HG02840 (cell line): Measurements from ENCODE around the gene PNMT.

Experiments used
- ATAC-seq: cut with Tn5 transposase; IDR thresholded peaks from one replicate; pipeline ENCODE4 v1.9.1; 2021; ENCODE audit warnings: mild to moderate bottlenecking, moderate library complexity, moderate number of reproducible peaks; ENCODE audit not compliant: unreplicated experiment, low FRiP score

PNMT gene

DNA sequence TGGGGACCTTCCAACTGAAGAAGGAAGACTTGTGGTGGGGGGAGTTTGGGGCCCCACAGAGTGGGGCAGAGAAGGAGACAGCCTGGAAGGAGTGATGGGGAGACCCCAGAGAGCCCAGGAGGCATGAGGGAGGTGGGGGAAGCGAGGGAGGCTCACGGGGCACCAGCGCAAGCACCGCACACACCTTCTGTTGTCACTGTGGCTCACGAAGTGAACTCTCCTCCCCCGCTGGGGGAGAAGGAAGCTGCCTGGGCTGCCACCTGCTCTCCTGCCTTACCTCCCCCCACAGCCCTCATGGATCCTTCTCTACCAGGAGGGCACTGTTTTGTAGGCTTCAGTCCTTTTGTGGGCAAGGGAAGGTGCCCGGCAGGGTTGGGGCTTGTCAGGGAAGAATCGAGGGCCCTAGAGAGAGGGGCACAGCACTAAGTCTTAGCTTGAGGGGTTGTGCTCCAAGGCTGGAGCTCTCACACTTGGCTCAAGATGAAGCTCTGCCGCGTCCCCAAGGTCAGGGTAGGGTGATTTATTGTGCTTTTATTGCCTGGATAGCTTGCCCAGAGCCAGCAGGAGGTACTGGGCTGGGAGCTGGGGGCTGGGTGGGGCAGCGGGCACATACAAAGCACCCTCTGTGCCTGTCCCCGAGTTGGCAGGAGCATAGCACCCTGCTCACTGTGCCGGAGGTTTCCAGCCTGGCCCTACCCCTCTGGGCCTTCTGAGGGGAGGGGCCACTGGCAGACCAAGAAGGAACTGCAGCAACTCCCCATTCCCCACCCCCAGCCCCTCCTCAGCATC is 35.9 kb upstream of the PNMT start:
- no peak for ATAC-seq

DNA sequence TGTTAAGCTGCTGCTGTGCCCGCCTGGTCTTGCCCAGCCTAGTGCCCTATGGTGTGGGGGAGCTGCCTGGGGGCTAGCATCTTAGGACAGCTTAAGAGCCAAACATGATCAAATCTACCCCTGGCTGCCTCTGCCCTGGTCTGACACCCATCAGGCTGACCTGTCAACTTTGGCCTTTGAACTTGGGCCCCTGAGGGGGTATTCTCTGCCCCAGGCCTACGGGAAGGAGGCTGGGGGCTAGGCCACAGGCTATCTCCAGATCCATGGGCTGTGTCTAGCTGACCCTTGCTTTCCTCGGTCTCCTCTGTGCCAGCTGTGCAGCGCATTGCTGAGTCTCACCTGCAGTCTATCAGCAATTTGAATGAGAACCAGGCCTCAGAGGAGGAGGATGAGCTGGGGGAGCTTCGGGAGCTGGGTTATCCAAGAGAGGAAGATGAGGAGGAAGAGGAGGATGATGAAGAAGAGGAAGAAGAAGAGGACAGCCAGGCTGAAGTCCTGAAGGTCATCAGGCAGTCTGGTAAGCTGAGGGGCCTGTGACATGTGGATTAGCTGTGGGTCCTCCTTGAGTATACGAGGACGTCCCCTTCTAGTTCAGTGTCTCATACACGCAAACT is 34.6 kb upstream of the PNMT start:
- no peak for ATAC-seq

DNA sequence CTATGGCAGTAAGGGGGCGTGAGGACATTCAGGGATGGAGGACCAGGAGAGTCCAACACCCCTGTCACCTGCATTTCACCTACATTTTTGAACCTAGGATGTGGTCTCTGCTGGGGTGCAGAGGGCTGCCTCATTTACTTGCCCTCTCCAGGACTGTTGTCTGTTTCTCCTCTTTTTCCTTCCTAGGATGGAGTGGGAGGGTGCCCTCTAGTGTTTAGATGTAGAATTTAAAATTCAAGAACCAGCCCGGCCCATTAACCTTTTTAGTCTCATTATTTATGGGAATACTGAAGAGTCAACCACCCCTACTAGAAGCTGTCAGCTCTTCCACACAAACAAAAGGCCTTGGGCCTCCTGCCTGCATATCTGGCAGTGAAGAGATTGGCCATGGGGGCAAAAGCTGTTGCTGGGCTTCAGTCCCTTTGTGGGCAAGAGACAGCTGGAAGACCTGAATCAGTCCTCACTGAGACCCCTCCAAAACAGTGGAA is 33.8 kb upstream of the PNMT start:
- no peak for ATAC-seq

DNA sequence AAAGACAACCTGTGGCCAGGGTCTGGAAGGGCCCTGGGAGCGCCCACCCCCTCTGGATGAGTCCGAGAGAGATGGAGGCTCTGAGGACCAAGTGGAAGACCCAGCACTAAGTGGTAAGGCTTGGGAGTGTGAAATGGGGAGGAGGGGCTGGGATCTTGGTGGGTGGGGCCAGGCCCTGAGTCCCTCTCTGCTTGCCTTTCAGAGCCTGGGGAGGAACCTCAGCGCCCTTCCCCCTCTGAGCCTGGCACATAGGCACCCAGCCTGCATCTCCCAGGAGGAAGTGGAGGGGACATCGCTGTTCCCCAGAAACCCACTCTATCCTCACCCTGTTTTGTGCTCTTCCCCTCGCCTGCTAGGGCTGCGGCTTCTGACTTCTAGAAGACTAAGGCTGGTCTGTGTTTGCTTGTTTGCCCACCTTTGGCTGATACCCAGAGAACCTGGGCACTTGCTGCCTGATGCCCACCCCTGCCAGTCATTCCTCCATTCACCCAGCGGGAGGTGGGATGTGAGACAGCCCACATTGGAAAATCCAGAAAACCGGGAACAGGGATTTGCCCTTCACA is 32.6 kb upstream of the PNMT start:
- no peak for ATAC-seq

DNA sequence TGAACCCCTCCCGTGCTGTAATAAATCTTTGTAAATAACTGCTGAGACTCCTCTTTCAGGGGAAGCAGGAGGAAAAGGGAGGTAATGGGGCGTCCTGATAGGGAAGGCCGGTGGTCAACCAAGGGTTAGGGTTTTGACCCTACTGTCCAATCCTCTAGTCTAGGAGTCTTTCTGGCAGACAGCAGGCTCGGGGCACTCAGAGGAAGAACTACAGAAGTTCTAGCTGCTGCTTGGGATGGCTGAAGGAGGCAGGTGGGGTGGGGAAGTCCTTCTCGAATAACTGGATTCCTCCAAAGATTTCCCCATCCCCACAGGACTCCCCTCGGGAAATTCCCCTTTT is 31.7 kb upstream of the PNMT start:
- peak; percentile 13 for ATAC-seq

DNA sequence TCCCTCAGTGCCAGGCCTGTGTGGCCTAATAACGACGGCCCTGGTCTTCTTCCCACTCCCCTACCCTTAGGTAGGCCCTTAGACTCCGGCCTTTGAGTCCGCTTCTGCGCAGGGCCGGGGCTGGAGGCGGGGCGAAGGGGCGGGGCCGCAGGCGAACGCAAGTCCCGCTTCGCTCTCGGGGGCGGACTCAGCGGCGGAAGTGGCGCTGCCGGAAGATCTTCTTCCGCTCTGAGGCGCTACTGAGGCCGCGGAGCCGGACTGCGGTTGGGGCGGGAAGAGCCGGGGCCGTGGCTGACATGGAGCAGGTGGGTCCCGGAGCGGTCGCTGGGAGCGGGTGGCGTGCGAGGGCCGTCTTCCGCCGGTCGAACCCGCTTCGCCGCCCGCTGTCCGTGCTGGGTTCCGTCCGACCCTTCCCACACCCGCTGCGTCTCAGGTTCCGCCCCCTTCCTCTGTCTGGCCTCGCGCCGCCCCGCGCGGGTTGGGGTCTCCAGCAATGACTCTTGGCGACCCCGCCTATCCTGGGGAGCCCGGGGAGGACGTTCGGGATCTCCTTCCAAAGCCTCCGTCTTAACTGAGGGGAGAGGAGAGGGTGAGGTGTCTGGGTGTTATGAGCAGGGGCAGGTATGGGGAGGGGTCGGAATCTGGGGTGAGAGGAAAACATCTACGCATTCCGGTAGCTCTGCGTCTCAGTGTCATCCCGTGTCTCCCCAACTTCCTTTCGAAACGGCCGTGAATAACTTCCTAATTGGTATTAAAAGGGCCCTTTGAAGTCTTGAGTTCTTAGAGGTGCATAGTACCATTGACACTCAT is 31.1 kb upstream of the PNMT start, which contains the start of gene STARD3:
Gene STARD3, plus strand, starts transcription at position 218 of the 810 bp plus-strand sequence. CDS start 16,388 bp downstream, outside the sequence.
- ATAC-seq = peak; percentile 78

DNA sequence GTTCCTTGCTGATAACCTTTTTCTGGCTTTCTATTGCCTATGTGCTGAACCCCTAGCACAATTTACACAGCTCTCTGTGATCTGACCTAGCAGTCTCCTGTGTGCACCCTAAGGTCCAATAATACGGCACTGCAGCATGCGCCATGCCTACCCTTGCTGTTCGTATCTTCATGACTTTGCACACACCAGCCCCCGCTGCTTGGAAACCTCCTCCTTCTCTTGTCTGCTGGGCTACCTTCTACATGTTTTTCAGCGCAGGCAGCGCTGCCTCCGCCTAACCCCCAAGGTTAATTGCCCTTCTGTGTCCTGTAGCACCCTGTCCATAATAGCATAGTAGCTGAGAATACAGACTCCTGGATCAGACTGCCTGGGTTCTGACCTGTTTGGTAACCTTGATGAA is 29.9 kb upstream of the PNMT start:
- no peak for ATAC-seq

DNA sequence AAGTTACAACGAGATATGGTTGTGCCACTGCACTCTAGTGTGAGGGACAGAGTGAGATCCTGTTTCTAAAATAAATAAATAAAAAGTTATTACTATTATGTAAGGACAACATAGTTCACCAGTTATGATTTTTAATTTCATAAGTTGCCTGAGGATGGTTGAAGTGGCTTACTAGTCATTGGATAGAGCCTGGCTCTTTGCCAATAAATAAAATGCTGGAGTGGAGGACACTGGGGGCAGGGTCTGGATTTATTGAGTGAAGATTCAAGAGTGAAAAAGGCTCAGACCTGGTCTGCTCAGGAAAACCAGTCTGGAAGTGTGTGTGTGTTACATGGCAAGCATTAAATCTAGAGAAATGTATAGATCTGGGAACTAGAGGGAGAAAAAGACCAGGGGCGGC is 29.2 kb upstream of the PNMT start:
- no peak for ATAC-seq

DNA sequence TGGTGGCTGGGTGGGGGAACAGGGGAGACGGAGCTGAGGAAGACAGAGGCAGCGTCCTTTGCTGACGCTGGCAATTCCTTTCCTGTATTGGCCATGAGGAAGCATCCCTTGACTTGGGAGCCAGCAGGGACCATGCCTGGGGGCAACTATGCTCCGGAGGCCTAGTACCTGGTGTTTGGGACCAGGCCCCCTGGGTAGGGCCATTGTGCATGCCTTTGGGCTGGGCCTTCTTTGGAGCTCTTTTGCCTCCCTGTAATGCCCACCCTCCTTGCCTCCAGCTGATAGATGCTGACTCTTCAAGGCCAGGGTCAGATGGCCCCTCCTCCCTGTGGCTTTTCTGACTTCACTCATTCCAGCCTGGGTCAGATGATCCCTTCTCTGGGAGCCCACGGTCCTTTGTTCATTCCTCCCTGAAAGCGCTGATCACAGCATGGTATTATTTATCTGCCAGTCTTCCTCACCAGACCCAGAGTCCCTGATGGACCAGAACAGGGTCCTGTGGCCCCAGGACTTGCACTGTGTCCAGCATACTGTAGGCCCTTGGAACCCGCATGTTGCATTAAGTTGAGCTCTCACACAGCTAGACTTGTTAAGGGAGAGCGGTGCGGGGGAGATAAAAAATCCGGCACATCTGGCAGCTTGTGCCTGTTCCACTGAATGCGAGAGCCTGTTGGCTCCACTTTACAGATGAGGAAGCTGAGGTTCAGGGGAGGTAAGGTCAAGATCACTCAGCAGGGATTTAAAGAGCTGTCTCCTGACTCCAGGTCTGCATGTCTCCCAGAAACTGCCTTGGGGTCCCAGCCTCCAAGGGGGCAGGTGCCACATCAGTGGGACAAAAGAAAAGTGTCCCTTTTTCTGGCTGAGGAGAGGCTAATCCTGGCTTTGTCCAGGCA is 28.4 kb upstream of the PNMT start:
- ATAC-seq = no peak

DNA sequence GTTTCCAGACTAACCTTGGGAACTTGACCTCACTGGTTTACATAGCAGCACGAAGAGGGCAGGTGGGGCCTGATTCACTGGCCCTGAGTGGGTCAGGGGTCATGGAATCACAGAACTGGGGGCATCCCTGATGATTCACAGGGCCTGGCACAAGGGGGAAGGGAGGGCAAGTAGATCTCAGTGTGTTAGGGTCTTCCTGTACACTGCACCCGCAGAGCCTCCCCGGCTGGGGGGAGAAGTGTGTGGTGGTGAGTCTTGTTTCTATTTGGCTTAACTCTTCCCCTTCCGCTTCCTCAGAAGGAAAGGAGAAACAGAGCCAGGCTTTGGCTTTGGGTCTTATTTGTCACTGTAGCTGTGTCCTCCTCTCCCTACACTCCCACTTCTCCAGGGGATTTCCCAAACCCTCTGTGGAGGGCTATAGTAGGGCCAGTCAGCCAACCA is 27.6 kb upstream of the PNMT start:
- ATAC-seq = no peak

DNA sequence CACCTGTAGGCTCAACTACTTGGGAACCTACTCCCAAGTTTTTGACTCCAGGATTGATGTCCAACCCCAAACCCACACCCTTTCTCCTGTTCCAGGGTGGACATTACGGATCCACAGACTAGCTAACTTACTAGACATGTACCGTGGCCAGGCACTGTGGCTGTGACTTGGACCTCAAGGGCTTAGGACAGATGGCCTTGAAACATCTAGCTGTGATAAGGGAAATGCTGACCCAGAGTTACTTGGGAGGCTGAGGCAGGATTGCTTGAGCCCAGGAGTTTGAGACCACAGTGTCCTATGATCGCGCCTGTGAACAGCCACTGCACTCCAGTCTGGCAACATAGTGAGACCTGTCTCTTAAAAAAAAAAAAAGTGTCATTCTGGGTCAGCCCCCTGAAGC is 27.2 kb upstream of the PNMT start:
- ATAC-seq = no peak

DNA sequence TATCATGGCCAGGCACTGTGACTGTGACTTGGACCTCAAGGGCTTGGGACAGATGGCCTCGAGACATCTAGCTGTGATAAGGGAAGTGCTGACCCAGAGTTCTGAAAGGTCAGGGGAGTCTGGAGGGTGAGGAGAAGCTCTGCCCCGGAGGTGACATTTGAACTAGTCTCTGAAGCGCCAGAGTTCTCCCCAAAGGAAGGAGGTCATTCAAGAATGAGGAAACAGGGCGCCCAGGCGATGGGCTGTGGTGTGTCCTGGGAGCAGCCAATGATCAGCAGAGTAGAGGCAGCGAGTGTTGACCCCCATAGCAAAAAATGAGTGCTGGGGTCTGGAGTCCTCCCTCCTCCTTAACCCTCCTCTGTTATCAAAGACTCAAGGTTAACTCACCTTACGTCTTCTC is 26.4 kb upstream of the PNMT start:
- no peak for ATAC-seq

DNA sequence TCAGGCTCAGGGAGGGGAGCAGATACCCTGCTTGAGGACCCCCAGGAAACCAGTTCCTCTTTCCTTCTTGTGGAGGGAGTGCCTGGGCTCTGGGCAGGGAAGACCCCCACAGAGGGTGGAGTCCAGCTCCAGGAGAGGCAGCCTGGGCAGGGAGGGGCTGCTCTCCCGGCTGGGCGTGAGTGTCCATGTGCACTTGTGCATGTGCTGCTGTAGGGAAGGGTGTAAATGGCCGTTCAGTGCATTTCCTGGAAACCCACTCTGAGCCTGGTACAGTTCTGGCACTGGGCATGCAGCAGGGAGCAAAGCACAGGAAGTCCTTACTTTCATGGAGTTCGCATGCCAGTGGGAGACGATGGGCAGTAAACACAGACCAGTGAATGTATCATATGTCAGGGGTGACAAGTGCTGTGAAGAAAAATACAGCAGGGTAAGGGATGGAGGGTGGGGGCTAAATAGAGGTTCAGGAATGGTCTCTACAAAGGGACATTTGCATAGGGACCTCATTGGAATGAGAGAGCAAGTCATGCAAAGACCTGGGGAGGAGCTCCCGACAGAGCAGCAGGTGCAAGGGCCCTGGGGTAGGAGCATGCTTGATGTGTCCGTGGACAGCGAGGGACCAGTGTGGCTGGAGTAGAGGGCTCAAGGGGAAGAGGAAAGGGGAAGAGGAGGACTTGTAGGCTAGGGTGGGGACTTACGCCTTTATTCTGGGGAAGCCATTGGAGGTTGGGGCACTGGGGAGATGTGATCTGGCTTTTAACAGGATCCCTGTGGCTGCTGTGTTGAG is 25.8 kb upstream of the PNMT start:
- no peak for ATAC-seq

DNA sequence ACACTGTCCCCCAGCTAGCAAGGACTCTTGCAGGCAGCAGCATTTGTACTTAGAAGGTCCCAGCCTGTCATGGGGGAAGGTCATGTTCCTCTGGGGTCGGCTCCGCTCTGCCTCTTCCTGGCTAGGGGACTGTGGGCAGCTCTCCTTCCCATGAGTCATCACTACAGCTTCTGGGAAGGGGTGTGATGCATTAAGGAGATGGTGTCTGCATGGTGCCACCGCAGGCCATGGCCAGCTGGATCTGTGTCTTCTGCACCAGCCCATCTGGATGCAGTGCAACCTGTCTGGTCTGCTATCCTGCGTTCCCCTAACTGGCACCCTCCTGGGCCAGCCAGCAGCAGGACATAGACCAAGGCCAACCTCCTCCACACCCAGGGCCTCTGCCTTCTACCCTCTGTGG is 25.0 kb upstream of the PNMT start:
- ATAC-seq = no peak

DNA sequence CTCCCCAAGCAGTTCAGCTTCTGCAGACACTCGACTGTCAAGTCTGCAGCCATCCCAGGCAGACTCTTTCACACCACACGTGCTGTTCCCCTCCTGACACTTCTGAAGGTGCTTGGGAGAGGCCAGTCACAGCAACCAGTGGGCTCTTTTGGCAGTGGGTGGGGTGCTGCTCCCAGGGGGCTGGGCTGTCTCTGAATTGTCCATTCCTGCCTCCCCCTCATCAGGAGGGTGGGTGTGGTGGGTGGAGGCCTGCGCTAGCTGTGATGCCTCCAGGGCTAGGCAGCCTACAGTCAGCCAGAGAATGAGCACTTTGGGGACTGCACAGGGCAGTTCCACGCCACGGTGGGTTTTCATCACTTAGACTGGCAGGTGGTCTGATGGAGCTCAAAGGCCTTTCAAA is 21.0 kb upstream of the PNMT start:
- ATAC-seq = no peak

DNA sequence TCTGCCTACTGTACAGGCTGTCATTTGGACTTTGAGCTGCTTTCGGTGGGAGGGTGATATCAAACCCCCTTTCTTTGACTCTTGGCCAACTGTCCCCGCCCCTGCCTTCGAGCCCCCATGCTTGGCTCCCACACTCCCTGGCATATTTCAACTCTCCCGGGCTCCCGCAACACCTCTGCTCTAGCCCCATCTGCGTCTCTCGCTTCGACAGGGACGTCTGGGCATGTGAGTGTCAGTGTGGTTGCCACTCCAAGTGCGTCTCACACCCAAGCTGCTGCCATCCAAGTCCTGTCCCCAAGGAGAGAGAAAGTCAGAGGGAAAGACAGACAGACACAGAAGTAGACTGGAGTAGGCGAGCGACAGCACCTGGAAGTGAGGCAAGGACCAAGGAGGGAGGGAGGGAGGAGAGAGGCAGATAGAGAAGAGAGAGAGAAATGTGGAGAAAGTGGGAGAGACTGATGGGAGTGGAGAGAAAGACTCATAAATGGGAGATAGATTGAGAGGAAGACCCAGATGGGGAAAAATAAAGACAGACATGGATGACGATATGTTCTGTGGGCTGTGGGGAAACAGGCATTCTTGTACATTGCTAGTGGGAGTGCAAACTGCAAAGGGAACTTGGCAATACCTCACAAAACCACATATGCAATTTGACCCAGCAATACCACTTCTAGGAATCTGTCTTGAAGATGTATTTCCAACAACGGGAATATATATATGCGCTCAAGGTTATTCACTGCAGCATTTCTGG is 19.5 kb upstream of the PNMT start:
- ATAC-seq = no peak

DNA sequence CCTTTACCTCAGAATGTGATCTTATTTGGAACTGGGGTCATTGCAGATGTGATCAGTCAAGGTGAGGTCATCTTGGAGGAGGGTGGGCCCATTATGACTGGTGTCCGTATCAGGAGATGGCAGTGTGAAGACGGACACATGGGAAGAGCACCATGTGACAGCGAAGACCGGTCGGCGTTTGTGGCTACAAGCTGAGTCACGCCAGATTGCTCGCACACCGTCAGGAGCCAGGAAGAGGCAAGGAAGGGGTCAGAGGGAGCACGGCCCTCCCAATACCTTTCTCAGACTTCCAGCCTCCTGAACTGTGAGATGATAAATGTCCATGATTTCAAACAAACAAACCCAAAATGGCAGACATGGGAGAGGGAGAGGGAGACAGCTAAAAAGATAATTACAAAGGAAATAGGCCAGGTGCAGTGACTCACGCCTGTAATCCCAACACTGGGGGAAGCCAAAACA is 18.1 kb upstream of the PNMT start:
- no peak for ATAC-seq

DNA sequence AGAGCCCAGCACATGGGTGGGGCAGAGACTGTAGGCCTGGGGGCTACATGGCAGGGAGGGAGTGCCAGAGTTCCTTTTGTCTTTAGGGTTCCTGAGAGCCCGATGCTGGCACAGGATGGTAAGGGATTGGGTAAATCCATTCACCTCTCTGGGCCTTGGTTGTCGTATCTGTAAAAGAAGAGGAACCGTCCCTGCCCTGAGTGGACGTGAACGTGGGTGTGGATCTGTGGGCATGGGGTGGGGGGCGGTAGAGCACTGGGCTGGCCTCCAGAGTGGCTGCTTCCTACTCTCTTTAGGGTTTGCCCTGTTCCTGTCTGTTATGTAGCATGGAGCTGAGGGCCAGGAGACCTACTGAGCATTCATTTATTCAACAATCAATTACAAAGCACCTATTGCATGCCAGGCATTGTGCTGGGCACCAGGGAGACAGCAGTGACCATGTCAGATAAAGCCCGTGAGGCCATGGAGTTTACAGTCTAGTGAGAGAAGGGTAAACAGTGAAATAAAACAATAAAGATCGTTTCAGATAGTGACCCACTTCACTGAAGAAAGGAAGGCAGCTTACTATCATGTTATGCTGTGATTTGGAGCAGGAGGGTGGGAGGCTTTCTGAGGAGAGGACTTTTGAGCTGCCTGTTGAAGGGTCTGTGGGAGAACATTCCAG is 16.2 kb upstream of the PNMT start:
- ATAC-seq = no peak
